HCT116 (cell line): Measurements from ENCODE around the gene TMEM131.

ENCODE experiments used
- ATF3 ChIP-seq: IDR thresholded peaks from 2 replicates; pipeline ENCODE4 v1.6.1; 2012
- CTCF ChIP-seq, 3 experiments: fragments of 200-600 bp in 1 of 3; sonication (generic) in 1 of 3; IDR thresholded peaks in 2 of 3; conservative IDR thresholded peaks in 1 of 3; 2 replicates each; pipeline ENCODE4 v1.5.1; 2012 to 2017; ENCODE audit warnings: low read depth in 2 of 3, low read length in 2 of 3, antibody characterized with exemption in 1 of 3, borderline replicate concordance in 1 of 3, control low read depth in 1 of 3, mild to moderate bottlenecking in 1 of 3, mixed read lengths in 1 of 3, mixed run types in 1 of 3, moderate library complexity in 1 of 3; ENCODE audit not compliant: insufficient read depth in 1 of 3
- EGR1 ChIP-seq: IDR thresholded peaks from 2 replicates; pipeline ENCODE4 v1.6.1; 2012; ENCODE audit warnings: low read depth
- EZH2 ChIP-seq: fragments of 200-600 bp; sonication (generic); IDR thresholded peaks from 2 replicates; pipeline ENCODE4 v1.6.1; 2017; ENCODE audit warnings: antibody characterized with exemption, mixed run types
- JUND ChIP-seq: IDR thresholded peaks from 2 replicates; pipeline ENCODE4 v1.6.1; 2012
- POLR2A ChIP-seq: IDR thresholded peaks from 2 replicates; pipeline ENCODE4 v1.7.0; 2011; ENCODE audit warnings: borderline replicate concordance; ENCODE audit not compliant: insufficient read depth, insufficient read length; ENCODE audit errors: extremely low read depth
- POLR2AphosphoS5 ChIP-seq: IDR thresholded peaks from 2 replicates; pipeline ENCODE4 v1.6.1; 2011; ENCODE audit warnings: mild to moderate bottlenecking, low read depth, low read length, moderate library complexity
- SP1 ChIP-seq: IDR thresholded peaks from 2 replicates; pipeline ENCODE4 v1.6.1; 2012; ENCODE audit warnings: low read depth
- TCF7L2 ChIP-seq: IDR thresholded peaks from 2 replicates; pipeline ENCODE4 v1.7.0; 2011; ENCODE audit warnings: borderline replicate concordance, inconsistent platforms; ENCODE audit not compliant: insufficient read depth, insufficient read length; ENCODE audit errors: extremely low read depth
- ZNF274 ChIP-seq: fragments of 200-500 bp; sonication (Bioruptor generic); IDR thresholded peaks from 2 replicates; pipeline ENCODE4 v1.6.1; 2014; ENCODE audit warnings: mild to moderate bottlenecking, low read depth, low read length, inconsistent platforms
- TF ChIP-seq, protein P1 (sequence below): IDR thresholded peaks from 2 replicates; pipeline ENCODE4 v1.6.1; 2012; ENCODE audit warnings: low read depth
- TF ChIP-seq, protein P2 (sequence below): IDR thresholded peaks from 2 replicates; pipeline ENCODE4 v1.6.1; 2012

DNA sequence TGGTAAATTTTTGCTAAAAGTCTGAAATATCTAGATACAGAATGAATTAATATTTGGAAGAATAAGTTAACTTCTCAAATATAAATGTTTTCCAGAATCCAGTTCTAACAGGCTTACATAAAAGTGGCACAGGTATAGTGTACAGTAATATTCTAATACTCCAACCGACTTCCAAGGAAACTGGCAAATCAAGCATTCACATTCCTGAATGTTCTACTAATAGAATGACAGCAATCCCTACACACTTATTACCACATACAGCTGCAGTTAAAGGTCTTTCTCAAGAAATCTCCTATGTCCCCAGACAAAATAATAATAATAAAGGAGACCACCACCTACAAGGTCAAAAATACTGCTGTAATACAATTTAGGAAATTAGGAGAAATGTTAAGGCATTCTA, 31.9 kb downstream of the TMEM131 start:
- TF ChIP-seq, protein P1, sequence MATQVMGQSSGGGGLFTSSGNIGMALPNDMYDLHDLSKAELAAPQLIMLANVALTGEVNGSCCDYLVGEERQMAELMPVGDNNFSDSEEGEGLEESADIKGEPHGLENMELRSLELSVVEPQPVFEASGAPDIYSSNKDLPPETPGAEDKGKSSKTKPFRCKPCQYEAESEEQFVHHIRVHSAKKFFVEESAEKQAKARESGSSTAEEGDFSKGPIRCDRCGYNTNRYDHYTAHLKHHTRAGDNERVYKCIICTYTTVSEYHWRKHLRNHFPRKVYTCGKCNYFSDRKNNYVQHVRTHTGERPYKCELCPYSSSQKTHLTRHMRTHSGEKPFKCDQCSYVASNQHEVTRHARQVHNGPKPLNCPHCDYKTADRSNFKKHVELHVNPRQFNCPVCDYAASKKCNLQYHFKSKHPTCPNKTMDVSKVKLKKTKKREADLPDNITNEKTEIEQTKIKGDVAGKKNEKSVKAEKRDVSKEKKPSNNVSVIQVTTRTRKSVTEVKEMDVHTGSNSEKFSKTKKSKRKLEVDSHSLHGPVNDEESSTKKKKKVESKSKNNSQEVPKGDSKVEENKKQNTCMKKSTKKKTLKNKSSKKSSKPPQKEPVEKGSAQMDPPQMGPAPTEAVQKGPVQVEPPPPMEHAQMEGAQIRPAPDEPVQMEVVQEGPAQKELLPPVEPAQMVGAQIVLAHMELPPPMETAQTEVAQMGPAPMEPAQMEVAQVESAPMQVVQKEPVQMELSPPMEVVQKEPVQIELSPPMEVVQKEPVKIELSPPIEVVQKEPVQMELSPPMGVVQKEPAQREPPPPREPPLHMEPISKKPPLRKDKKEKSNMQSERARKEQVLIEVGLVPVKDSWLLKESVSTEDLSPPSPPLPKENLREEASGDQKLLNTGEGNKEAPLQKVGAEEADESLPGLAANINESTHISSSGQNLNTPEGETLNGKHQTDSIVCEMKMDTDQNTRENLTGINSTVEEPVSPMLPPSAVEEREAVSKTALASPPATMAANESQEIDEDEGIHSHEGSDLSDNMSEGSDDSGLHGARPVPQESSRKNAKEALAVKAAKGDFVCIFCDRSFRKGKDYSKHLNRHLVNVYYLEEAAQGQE: no peak
- no peak for TF ChIP-seq ZNF274
- TF ChIP-seq CTCF (IDR thresholded peaks at IDR 0.05 in 2 of 3, conservative IDR thresholded peaks at IDR 0.05 in 1 of 3; ENCODE audit: borderline replicate concordance in 1 of 3, insufficient read depth in 1 of 3, low read depth in 2 of 3, low read length in 2 of 3): no peak
- no peak for TF ChIP-seq EZH2
- TF ChIP-seq POLR2AphosphoS5: no peak
- no peak for TF ChIP-seq POLR2A
- no peak for TF ChIP-seq EGR1
- no peak for TF ChIP-seq SP1
- no peak for TF ChIP-seq TCF7L2
- TF ChIP-seq JUND: no peak
- TF ChIP-seq, protein P2, sequence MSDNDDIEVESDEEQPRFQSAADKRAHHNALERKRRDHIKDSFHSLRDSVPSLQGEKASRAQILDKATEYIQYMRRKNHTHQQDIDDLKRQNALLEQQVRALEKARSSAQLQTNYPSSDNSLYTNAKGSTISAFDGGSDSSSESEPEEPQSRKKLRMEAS: no peak
- no peak for TF ChIP-seq ATF3
